SH-SY5Y (cell line): Measurements from ENCODE around the gene CDC37.

ENCODE experiments used
- GATA2 ChIP-seq: IDR thresholded peaks from 2 replicates; pipeline ENCODE4 v1.6.1; 2011; ENCODE audit warnings: mild to moderate bottlenecking, low read depth, low read length
- GATA3 ChIP-seq: IDR thresholded peaks from 2 replicates; pipeline ENCODE4 v1.6.1; 2011; ENCODE audit warnings: low read depth, mild to moderate bottlenecking, low read length, moderate library complexity

- no peak for TF ChIP-seq GATA3
- TF ChIP-seq GATA2: no peak
Observed at GRCh38 chr19:10421240-10422045, 18.1 kb upstream of the CDC37 start.
